HuH-7 (cell line): ENCODE data around the gene EEF2KMT.
"Not testable (repeated sequence)": the region's sequence is repeated elsewhere in the genome, so short reads cannot be mapped to it uniquely, and the experiment has no call there.

Experiments
- DNase-seq: peaks from one replicate; pipeline ENCODE4 v3.0.0; 2011; ENCODE audit warnings: low spot score

EEF2KMT gene

DNA sequence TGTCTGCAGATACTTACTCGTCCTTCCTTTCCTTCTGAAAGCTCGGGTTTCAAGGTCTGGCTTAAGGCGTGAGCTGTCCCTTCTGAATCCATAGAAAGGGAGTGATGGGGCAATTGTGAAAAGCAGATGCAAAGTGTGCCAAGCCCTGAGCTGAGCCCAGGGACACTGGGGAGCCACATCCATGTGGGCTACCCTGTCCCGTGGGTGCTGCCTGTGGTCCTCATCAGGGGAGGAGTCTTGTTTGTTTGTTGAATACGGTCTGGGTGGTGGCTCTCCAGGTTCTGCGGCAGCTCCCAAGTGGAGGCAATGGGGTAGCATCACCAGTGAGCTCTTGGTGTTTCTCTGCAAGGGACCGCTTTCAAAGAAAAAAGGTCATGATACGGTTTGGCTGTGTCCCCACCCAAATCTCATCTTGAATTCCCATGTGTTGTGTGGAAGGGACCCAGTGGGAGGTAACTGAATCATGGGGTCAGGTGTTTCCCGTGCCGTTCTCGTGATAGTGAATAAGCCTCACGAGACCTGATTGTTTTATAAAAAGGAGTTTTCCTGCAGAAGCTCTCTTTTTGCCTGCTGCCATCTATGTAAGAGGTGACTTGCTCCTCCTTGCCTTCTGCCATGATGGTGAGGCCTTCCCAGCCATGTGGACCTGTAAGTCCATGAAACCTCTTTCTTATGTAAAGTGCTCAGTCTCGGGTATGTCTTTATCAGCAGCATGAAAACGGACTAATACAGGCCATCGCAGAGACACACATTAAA is 27.0 kb downstream of the EEF2KMT start:
- DNase-seq = no peak

DNA sequence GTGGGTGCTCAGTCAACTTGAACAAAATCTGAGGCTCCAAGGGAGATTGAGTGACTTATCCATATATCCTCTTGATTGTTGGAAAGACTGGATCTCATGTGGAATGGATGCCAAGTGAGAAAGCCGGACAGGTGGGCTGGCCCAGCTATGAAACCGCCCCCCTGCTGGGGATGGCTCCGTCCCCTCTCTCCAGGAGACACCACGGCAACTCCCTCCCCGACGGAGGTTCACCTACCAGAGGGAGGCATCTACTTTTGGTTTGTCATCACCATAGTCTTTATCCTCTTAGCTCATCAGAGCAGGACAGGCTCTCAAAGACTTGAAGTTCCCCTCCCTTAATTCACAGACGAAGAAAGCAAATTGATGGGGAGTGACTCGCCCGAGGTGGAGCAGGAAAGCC is 27.7 kb downstream of the EEF2KMT start:
- DNase-seq = no peak

DNA sequence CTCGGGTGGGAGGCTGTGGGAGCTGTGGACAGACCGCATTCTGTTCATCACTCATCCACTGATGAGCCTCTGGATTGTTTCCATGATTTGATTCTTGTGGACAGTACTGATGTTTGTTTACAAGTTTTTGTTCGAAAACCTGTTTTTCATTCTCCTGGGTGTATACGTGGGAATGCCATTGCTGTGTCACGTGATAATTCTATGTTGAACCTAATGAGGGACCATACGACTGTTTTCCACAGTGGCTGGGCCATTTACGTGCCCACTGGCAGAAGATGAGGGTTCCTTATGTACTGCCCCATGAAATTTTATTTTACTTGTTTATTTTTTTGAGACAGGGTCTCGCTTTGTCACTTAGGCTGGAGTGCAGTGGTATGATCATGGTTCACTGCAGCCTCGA is 28.5 kb downstream of the EEF2KMT start:
- no peak for DNase-seq

DNA sequence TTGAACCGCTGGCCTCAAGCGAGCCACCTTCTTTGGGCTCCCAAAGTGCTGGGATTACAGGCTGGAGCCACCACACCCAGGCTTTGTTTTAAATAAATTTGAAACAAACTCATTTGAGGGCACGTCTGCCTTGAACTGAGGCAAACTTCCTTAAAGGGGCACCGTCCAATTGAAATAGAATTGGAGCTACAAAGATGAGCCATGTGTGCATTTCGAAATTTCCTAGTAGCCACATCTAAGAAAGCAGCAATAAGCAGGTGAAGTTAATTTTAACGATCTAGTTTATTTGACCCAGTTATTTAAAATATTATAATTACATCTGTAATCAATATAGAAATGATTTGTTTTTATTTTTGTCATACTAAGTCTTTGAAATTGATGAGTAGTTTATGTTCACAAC is 31.1 kb downstream of the EEF2KMT start:
- DNase-seq = no peak

DNA sequence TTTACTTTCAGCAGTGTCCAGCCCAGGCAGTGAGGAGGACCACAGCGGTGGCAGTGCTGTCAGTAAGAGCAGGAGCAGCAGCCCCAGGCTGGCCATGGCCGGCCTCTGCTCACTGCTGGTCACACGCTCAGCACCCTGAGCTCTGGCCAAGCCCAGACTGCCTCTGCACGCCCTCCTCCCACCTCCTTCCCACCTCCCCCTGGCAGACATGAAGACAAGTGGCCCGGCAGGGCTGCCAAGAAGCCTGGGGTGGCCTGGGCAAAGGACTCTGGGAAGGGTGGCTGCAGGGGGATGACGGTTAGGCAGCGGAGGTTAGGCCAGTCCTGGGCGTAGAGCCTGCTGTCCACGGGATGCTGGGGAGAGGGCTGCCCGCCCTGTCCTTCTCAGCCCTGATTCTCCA is 31.8 kb downstream of the EEF2KMT start, which contains the start of gene C16orf89:
C16orf89 (minus strand) TSS at position 144 of the 400 bp plus-strand sequence; CDS start at position 96, 48 bp downstream.
- no peak for DNase-seq

DNA sequence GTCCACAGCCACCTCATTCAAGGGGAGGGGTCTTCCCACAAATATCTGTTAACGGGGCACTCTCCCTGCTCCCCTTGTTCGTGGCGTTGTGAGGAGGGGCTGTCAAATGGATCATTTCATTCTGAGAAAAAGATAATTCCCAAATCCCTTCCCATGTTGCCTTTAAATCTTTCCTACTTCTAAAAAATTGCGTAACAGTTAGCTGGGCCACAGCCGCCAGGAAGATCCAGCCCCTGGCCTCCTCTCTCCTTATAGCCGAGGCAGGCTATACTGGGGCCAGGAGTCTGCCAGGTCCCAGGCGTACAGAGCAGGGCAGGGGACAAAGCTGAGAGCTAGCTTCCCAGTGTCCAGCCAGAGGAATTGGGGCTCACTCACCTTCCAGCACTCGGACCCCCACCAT is 32.3 kb downstream of the EEF2KMT start:
- DNase-seq = no peak

DNA sequence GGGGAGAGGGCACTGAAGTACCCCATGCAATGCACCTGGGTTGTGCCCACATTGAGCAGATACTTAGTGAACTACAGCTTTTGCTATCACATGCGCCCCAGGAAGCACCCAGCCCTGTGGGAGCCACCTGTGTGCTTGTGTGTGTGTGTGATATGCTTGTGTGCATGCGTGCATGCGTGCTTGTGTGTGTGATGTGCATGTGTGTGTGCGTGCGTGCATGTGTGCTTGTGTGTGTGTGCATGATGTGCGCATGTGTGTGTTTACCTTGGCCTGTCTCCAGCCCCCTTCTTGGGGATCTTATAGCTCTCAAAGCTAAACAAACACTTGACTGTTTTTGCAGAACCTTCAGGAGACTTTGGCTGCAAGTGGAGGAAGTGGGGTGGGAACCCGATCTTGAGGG is 32.7 kb downstream of the EEF2KMT start:
- no peak for DNase-seq

DNA sequence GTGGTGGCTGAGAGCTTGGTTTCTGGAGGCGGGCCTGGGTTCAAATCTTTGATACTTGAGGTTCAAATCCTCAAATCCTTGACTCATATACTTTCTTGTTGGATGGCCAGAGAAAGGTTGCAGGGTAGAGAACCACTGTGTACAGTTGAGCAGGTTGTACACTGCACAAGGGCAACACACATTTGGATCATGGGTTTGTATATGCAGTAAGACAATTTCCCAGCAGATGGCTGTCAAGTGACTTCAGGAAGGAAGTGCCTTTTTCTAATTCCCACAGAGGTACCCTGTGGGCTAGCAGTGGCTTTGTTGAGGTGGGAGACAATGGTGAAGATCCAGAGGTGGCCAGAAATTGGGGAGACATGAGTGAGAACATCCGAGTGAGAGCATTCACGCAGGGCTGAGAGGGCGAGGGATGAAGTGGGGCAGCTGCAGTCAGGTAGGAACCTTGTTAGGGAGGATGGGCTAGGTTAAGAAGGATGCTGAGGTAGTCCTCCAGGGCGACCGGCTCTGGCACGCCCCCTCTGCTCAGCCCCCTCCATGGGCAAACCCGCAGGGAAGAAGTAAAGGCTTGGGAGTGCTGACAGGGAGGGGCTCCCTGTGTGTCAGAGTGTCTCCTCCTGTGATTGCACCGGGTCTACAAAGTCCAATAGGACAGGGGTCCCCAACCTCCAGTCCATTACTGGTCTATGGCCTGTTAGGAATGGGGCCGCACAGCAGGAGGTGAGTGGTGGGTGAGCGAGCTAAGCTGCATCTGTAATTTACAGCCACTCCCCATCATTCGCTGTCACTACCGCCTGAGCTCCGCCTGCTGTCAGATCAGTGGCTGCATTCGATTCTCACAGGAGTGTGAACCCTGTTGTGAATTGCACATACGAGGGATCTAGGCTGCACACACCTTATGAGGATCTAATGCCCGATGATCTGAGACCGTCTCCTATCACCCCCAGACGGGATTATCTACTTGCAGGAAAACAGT is 34.5 kb downstream of the EEF2KMT start:
- no peak for DNase-seq

DNA sequence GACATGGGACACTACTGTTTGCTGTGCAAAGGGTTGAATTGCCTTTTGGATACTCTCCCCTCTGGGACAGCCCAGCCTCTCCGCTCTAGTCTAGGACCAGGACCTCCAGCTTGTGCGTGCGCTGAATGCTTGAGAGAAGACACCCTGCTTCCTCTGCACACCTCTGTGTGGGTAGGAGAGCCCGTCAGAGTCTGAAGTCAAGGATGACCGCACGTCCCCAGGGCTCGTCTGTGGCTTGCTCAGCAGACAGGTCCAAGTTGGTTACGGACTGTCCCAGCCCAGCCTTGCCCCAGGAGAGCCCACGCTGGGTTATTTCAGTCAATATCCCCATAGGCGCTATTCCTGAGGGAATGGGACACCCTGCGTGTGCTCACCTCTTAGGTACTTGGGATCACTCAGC is 35.5 kb downstream of the EEF2KMT start:
- DNase-seq = no peak

DNA sequence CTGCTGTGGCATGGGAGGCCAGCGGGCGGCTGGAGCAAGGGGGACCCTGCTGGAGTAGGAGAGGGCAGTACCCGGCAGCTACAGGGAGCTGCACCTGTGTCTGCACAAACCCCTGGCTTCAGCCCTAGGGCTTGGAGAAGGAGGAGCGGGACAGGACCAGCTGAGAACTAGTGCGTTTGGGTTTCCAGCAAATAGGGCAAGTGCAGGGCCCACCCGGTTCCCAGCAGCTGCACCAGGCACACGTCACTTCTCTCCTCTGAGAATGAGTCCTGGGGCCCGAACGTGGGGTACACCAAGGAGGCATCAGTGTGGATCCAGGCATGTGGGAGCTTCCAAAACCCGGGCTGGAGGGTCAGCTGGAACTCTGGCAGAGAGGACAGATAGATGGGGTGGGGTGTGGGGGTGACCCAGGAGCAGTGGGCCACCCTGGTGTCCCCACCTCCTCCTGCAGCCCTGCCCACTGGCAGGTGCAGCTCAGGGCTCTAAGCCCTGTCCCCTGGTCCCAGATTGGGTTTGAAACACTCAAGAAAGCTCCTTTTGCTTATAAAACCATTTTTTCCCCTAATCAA is 37.4 kb downstream of the EEF2KMT start:
- DNase-seq = no peak

DNA sequence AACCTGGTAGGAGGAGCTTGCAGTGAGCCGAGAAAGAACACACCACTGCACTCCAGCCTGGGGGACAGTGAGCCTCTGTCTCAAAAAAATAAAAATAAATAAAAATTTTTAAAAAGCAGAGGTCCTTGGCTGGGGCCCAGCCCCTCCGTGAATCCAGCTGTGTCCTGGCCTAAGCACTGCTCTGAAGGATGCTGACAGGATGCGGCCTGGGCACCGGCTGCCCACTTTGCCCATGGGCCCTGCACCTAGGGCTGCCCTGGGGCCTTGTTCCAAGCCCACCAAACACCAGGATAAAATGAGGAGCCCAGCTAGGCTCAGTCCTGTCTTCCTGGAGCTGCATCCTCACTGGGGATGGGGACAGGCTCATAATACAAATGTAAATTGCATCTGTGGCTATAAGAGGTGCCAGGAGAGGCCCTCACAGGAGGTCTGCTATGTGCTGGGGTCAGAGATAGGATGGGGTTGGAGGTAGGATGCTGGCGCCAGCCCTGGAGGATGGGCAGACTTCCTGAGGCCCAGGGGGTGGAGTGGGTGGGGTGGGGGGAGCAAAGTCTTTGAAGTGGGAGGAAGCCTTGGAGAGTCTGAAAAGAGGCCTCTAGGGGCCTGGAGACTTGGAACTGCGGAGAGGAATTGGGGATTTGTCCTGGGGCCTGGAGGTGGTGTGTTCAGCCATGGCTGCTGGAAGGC is 38.1 kb downstream of the EEF2KMT start:
- DNase-seq = no peak

DNA sequence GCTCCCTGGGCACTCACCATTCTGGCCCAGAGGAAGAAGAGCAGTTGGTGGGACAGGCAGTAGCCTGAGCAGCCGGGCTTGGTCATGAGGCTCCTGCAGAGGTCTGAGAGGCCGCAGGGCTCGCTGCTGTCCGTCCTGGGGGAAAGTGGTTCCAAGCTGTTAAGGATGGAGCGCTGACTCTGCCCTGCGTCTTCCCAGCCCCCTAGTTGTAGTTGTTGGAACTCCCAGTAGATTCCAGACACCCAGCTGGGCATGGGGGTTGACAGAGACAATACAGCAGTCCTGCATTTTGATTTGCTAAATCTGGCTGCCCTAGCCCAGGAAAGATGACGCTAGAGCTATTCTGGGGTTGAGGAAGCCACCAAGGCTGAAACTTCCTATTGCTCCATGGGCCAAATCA is 39.1 kb downstream of the EEF2KMT start:
- no peak for DNase-seq

DNA sequence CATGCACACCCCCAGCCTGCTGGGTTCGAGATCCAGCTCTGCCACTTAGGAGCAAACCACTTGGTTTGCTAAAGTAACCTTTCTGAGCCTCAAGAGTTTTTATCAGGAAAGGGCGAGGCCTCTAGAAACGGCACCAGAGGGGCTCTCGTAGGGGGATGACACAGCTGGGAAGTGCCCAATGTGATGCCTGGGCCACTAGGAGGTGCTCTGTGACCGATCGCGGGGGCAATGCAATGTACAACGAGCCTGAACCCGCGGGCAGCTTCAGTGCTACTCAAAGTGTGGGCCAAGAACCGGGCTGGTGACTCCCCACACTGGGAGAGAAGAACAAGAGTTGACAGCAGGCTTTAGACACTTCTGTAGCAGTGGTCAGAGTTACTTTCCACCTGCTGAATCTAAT is 41.2 kb downstream of the EEF2KMT start:
- DNase-seq = no peak

DNA sequence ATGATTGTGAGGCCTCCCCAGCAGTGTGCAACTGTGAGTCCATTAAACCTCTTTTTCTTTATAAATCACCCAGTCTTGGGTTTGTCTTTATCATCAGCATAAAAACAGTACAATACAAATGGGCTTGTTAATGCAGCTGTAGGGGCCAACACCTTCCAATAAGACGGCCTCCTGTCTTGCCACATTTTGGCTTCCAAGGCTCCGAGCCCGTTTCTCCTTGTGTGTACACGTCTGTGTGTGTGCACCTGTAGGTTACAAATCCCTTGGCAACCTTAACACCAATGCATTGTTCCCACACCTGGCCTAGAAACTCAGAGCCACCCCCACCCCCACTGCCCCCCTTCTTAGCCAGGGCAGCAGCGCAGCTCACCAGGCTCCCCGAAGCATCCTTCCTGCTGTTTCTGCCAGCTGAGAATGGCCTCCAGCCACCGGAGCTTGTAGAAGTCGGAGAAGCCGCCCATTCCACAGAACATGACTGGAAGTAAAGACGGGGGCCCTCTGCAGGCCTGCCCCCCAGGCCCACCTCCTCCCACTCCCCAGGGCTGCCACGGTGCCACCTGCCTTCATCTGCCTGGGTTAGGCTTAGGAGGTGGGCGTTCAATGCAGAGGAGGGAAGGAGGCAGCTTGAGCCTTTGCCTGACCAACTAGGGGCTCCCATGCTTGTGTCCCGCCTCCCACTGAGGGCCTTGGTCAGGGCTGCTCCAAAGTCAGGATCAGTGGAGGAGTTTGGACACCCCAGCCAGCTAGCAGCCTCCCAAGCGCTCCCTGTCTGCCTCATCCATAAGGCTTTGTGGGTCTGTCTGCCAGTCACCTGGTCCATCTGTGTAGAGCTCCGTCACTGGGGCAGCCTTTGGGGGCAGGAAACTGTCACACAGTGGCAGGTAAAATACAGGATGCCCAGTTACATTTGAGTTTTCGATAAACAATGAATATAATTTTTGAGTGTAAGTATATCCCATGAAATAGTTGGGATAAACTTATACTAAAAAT is 42.4 kb downstream of the EEF2KMT start:
- DNase-seq = no peak

DNA sequence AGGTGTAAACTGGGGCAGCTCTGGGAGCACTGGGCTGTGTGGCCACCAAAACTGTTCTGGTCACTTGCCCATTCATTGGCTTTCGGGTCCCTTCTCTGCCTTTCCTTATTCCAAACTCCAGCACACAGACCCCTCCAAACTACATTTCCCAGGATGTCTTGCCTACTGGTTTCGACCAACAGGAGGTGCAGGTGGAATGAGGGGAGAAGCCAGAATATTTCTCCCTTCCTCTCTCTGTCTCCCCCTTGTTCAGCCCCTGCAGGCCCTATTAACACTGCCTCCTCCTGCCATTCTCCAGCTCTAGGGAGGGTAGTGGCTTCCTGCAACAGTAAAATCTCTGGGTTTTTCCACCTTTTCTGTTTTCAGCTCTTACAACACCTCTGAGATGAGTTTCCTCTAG is 50.7 kb downstream of the EEF2KMT start:
- no peak for DNase-seq

DNA sequence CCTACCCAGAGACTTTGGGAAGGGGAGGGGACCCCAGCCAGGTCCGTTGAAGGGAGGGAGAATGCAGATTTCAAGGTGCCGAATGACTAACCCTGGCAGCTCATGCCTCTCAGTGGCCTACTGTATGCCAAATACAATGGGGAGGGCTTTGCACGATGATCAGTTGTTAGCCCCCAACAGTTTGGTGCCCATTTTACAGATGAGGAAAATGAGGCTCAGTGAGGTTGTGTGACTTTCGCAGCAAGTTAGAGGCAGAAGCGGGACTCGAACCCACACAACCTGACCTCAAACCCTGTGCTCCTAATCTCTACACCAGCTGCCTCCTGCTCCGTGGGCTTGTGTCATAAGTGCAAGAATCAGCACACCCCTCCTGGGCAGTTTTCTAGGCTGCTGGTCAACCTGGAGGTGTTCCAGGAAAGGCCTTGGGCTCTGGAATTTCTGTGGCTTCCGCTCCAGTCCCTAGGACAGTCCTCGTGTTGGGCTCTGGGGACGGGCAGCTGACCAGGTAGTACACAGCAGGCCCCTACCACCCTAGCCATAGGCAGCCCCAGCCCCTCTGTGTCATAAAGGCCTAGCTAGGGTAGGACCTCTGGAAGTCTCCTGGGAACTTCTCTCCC is 52.0 kb downstream of the EEF2KMT start:
- no peak for DNase-seq

DNA sequence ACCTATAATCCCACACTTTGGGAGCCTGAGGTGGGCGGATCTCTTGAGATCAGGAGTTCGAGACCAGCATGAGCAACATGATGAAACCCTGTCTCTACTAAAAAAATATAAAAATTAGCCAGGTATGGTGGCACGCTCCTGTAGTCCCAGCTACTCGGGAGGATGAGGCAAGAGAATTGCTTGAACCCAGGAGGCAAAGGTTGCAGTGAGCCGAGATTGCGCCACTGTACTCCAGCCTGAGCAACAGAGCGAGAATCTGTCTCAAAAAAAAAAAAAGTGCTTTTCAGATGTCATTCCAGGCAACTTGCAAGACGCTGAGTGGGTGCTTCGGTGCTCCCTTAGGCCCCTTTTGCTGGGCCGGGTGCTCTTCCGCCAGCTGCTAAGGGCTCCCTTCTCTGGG is 53.0 kb downstream of the EEF2KMT start:
- not testable (repeated sequence) for DNase-seq

DNA sequence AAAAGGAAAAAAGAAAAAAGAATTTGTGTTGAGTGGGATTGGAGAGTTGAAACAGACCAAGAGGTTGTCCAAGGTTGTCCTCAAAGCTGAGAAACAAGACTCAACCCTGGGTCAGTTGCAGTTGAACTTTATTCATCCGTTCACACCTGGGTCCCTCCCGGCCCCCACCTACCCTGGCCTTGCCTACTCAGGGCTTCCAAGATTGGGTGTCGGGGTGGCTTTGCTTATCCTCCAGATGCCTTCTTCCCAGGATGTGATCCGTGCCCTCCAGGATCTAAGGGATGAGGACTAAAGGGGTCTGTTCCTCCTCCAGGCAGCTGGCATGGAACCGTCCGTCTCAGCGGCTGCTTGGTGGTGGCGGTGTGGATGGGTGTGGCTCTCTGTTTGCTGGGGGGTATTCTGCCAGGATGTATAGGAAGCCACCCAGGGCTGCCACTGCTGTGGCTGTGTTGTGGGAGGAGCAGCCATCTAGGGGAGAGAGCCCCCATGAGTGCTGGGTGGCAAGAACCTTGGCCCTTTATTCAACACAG is 53.5 kb downstream of the EEF2KMT start:
- DNase-seq = no peak

DNA sequence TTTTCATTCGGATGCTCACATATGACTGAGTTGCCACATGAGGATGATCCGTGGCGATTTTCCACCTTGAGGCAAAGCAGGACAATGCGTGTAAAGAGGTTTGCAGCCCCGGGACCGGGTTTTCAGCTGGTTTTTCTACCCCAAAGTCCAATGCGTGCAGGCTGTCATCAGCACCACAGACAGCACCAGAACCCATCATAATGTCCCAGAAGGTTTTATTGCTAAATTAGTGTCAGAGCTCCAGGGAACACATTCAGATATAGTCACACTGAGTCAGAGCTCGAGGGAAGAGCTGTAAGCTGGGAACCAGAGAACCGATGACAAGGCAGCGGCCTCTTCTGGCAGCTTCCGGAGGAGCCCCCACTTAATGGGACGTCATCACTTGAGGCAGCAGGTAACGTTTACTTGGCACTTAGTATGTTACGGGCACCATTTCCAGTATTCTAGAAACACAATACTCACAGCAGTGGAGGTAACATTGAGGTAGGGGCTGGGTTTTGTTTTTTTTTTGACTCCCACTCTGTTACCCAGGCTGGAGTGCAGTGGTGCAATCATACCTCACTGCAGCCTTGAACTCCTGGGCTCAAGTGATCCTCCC is 54.9 kb downstream of the EEF2KMT start:
- DNase-seq = no peak

DNA sequence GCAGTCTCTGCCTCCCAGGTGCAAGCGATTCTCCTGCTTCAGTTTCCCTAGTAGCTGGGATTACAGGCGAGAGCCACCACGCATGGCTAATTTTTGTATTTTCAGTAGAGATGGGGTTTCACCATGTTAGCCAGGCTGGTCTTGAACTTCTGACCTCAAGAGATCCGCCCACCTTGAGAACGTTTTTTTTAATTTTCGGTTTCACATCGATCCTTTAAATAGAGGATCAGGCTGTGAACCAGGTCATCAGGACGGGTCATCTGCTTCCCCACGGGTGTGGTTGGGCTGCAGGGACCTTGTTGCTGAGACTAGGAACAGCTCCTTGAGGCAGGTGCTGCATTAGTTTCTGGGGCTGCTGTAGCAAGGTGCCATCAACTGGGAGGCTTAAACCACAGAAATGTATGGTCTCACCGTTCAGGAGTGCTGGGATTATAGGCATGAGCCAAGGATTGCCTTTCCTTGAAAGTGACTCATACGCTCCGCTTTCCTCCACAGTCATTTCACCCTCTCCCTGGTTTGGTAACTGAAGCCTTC is 55.9 kb downstream of the EEF2KMT start:
- no peak for DNase-seq
